Cardiac fibroblast (primary cell): Measurements from ENCODE around the gene GNB2.
"Not testable (repeated sequence)": the region's sequence is repeated elsewhere in the genome, so short reads cannot be mapped to it uniquely, and the experiment has no call there.

Experiments
- DNase-seq, 2 donors: peaks; one replicate each; pipeline versions ENCODE4 v3.0.0 to v3.0.0-alpha.2; 2010; ENCODE audit warnings: low read depth in 2 of 2
- H3K4me3 ChIP-seq, 2 donors: replicated peaks in 1 of 2; 1 replicate in 1 of 2; 2 replicates in 1 of 2; pipeline ENCODE4 v1.5.1; 2011; ENCODE audit warnings: low read depth in 2 of 2, low read length in 2 of 2, mild to moderate bottlenecking in 2 of 2, moderate library complexity in 1 of 2
- TF ChIP-seq, protein P1 (sequence below): IDR thresholded peaks from one replicate; pipeline ENCODE4 v1.5.1; 2011; ENCODE audit warnings: low read depth, mild to moderate bottlenecking, low read length, inconsistent platforms

Gene GNB2

DNA sequence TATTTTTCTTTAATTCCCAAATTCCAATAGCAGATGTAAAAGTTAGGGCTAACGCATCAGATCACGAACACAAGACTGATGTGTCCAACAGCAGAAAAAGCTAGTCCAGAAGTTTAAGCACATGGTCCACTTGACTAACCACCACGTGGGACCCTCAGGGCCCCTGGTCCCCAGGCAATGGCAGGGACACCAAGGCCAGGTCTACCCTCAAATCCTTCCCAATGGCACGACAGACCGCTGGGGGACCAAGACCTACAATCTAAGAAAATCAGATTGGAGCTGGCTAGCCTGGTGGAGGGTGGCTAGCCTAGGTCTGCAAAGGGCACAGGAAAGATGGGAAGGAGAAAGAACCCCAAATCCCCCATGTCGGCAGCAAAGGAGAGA, 19.0 kb downstream of the GNB2 start:
- H3K4me3 ChIP-seq, result peak overlapping the region; percentile 73 to 74
- TF ChIP-seq, protein P1, sequence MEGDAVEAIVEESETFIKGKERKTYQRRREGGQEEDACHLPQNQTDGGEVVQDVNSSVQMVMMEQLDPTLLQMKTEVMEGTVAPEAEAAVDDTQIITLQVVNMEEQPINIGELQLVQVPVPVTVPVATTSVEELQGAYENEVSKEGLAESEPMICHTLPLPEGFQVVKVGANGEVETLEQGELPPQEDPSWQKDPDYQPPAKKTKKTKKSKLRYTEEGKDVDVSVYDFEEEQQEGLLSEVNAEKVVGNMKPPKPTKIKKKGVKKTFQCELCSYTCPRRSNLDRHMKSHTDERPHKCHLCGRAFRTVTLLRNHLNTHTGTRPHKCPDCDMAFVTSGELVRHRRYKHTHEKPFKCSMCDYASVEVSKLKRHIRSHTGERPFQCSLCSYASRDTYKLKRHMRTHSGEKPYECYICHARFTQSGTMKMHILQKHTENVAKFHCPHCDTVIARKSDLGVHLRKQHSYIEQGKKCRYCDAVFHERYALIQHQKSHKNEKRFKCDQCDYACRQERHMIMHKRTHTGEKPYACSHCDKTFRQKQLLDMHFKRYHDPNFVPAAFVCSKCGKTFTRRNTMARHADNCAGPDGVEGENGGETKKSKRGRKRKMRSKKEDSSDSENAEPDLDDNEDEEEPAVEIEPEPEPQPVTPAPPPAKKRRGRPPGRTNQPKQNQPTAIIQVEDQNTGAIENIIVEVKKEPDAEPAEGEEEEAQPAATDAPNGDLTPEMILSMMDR, result no peak
- DNase-seq, result no peak

DNA sequence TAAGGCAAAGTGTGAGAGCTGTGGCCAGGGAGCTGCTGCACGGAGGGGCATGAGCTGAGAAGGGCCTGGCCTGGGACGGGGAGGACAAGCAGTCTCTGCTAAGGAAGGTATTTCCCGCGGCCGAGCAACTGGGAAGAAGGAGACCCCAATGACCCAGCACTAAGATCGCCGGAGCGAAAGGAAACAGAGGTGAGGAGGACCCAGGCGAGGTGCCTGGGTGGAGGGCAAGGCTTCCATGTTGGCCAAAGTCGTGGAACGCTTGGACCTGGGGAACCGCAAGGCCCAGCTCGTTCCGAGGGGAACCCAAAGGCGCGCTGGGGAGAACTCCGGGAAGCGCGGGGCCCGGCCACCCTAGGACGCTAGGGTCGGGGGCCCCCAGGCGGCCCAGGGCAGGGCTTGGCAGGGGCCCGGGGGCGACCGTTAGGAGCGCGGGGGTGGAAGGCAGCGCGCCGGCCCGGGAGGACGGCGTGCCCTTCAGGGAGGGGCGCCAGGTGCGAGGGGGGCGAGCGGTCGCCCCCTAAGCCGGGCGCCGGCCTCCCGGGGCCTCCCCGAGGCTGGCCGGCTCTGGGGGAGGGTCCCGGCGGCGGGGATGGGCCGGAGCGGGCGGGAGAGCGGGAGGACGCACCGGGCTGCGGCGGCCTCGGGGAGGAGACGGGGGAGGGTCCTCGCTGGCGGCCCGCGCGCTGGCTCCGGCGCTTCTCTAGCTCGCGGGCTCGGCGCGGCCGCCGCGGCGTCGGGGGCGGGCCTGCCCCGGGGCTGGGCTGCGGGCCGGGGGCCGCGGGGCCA, 20.0 kb downstream of the GNB2 start:
- no peak for DNase-seq
- peak overlapping the region; percentile 73 to 74 for H3K4me3 ChIP-seq
- TF ChIP-seq, protein P1, result no peak

DNA sequence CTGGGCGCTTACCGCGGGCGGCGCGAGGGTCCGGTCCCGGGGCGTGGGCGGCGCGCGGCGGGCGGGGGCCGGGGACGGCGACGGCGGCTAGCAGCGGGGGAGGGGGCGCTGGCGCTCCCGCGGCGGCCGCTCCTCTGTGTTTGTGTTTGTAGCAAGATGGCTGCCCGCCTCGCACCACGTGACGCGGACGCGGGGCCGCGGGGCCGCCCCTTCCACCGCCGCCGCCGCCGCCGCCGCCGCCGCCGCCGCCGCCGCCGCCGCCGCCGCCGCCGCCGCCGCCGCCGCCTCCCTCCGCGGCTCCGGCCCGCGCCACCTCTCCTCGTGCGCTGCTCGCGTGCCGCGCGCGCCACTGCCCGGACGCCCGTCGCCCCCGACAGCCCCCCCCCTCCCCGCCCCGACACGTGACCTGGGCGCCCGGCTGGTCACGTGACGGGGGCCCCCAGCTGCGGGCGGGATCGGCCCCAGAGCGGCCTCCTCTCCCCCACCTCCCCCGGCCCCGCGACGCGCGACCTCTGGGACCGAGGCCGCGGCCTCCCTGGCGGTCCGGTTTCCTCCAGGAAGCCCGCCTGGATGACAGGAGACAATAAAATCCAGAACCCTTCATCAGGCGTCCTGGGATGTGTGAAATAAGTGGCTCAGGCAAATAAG, 20.7 kb downstream of the GNB2 start, which contains the start of gene GIGYF1:
Gene GIGYF1, minus strand, starts transcription at position 153 of the 648 bp plus-strand sequence. CDS start 6,012 bp downstream, outside the sequence.
- peak within 1 kb of the TSS; percentile 73 to 74 for H3K4me3 ChIP-seq
- TF ChIP-seq, protein P1, result no peak
- DNase-seq, result peak; percentile 52 to 72

DNA sequence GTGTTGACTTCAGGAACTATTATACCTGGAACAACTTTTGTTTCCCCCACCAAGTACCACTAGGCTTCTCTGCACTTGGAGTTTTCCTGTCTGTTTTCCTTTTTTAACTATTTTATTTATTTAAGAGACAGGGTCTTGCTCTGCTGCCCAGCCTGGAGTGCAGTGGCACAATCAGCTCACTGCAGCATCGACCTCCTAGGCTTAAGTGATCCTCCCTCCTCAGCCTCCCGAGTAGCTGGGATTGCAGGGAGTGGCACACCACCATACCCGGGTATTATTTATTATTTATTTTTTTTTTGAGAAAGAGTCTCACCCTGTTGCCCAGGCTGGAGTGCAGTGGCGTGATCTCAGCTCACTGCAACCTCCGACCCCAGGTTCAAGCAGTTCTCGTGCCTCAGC, 22.6 kb downstream of the GNB2 start:
- no peak for DNase-seq
- TF ChIP-seq, protein P1, result no peak
- H3K4me3 ChIP-seq, result no peak overlapping the region

DNA sequence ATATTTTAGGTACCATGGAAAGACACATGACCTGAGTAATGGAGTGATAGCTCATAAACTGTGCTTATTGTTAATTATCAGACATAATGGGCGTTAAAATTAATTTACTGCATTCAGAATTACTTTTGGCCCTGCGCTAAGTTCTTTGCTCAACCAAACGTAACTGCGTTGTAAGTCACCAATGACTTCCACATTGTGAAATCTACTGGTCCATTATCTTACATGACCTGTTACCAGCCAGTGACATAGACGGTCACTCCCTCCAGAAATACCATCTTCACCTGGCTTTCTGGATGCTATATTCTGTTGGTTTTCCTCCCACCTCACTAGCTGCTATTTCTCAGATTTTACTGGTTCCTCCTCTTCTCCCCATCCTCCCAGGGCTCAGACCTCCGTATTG, 25.5 kb downstream of the GNB2 start:
- DNase-seq, result no peak
- H3K4me3 ChIP-seq, result no peak overlapping the region
- TF ChIP-seq, protein P1, result no peak

DNA sequence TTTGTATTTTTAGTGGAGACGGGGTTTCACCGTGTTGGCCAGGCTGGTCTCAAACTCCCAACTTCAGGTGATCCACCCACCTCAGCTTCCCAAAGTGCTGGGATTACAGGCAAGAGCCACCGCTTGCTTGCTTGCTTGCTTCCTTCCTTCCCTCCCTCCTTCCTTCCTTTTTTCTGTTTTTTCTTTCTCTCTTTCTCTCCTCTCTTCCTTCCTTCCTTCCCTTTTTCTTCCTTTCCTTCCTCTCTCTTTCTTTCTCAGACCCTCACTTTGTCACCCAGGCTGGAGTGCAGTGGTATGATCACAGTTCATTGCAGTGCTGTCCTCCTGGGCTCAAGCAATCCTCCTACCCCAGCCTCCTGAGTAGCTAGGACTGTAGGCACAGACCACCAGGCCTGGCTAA, 27.5 kb downstream of the GNB2 start:
- not testable (repeated sequence) for H3K4me3 ChIP-seq, DNase-seq

DNA sequence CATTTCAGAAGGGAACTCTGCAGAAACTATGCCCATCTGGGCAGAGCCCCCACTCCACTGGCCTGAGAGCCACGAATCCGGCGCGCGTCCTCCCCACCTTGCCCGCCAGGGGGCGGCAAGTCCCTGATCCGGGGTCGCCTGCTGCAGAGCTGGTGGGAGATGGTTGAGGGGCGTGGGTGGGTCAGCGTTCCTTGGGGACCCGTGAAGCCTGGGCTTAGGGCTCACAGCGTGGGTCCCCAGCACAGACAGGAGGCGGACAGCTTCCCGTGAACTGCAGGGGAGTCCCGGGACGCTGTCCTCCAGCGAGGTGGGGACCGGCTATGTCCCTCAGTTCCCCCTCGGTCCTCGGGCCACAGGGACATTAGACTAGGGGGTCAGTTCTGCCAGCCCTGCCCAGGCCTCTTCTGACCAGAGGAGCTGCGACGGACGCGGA, 31.8 kb downstream of the GNB2 start:
- TF ChIP-seq, protein P1, result peak; percentile 94
- peak overlapping the region; percentile 91 to 96 for H3K4me3 ChIP-seq
- DNase-seq, result peak; percentile 75 to 76
